ACHN (cell line): ENCODE data around the gene RAD9A.

Source experiments
- DNase-seq: peaks from one replicate; pipeline ENCODE4 v3.0.0-alpha.2; 2015
- in situ Hi-C: cut with HindIII; loops from 2 replicates; pipeline ENCODE4 v1.10.0; 2017; ENCODE audit warnings: low sequenced_read_pairs, low pct_ligation_motif_present, low pct_unique_long_range_greater_than_20kb

The RAD9A gene

DNA sequence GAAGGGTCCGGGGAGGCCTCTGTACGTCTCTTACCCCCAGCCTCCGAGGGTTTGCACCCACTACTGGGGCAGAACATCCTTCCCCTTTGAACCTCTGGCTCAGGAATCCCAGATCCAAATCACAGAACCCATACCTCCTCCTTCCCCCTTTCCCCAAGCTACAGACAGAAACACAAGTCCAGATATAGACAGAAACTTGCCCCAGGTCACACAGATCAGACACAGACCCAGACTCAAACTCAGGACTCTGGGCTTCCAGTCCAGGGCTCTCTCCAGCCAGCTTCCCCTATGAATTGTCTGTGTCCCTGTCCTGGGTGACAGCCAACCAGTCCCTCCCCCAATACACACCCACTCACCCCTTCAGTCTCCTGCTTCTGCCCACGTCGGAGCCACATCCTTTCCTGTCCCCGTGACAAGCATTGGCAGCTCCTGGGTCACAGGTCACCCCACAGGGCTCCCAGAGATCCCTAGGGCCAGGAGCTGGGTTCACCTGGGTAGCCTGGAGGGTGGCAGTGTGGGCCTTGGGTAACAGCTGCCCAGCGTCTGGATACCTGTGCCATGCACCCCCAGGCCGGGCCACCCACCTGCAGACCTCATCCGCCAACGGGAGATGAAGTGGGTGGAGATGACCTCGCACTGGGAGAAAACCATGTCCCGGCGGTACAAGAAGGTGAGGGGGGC is 12.9 kb downstream of the RAD9A start:
- in situ Hi-C loops: no loop called here
- no peak for DNase-seq

DNA sequence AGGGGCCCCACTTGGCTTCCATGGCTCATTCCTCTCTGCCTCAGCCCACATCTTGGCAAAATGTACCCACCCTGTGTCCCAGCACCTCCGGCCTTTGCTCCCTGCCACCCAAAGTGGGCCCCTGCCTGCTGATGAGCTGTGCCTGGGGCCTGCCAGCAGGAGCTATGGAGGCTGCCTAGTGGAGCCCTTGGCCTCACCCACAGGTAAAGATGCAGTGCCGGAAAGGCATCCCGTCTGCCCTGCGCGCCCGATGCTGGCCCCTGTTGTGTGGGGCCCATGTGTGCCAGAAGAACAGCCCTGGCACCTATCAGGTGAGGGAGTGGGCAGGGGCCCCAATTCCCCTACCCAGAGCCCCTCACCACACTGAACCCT is 13.4 kb downstream of the RAD9A start:
- in situ Hi-C loops: no loop called here
- DNase-seq: no peak

DNA sequence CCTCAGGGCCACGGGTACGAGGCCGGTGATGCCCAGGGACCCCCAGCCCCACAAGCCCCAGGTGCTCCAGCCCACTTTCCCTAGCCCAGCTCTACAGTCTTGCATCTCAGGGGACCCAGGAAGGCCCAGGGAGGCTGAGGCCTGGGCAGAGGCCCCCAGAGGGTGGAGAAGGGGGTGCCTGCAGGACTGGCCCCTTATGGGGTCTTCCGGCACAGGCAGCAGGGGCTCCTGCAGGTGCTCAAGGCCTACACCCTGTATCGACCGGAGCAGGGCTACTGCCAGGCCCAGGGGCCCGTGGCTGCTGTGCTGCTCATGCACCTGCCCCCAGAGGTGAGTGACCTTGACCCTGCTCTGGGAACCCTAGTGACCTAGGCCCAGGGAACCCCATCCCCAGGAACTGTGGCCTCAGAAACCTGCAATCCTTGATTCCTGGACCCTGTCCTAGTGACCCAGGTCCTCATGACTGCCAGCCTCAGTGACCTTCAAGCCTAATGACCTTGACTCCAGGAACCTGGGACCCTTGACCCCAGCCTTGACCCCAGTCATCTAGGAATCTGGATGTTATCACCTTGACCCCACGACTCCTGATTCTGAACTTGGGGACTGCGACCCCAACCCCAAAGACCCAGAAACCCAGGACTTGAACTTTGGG is 14.0 kb downstream of the RAD9A start:
- DNase-seq: no peak
- in situ Hi-C loops: no loop called here

DNA sequence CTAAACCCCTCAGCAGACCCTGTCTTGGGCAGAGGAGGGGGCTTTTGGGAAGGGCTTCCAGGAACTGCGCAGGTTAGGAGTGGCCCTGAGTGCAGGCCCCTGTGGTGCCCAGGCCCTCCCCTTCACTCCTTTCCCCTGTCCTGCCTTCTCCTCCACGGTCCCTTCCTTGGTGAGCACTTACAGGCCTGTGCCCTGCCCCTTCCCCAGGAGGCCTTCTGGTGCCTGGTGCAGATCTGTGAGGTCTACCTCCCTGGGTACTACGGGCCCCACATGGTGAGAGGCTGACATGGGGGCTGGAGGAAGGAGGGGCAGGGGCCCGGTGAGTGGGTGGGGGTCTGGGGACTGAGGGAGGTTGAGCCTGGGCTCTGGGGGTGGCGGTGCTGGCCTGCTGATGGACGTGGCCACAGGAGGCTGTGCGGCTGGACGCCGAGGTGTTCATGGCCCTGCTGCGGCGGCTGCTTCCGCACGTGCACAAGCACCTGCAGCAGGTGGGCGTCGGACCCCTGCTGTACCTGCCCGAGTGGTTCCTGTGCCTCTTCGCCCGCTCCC is 14.7 kb downstream of the RAD9A start:
- DNase-seq: no peak
- in situ Hi-C loops: no loop called here

GRCh38 chr11:67406969-67407687 is 15.3 kb downstream of the RAD9A start:
- in situ Hi-C loops: no loop called here
- no peak for DNase-seq

DNA sequence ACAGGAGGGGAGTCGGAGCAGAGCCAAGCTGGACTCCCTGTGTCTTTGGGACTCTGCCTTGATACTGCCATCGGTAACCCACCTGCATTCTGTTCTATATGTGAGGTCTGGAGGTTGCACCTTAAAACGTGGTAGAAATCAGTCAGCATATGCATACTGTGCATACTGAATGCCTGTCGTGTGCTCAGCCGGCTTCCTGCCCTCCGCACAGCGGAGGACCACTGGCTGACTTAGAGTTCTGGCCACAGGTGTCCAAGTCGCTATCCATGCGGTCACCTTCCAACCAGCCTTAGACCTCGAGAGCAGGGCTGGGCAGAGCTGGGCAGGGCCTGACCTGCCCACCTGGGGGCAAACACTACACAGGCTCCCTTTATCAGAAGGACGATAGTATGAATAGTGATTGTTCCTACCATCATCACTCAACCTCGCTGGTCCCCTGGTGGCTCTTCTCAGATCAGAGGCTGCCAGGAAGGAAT is 15.9 kb downstream of the RAD9A start:
- DNase-seq: no peak
- in situ Hi-C loops: no loop called here

DNA sequence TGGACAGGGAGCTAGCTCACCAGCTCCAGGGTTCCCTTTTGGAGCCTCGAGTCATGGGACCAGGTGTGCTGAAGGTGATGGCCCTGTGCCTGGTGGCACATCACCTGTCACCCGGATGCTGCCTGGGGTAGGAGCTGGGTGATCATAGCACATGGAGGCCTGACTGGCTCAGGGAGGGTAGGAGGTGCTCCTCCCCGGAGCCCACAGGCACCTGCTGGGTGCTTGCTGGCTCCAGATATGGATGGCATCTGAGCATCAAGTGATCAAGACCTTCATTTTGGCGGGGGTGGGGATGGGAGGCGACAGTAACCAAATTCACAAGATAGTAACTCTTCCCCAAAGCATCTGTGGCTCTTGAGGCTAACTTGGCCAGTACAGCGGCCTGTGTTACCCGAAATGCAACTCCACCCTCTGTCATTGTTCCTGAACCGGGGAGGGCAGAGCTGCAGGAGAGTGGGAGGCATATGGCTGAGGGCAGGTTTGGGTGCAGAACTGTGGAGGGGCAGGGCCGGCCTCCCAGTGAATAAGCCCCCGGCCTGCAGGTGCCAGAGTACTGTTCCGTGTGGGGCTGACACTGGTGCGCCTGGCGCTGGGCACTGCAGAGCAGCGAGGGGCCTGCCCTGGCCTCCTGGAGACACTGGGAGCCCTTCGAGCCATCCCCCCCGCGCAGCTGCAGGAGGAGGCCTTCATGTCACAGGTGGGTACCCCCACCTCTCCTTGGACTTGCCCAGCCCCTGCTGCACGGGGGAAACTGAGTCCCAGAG is 16.8 kb downstream of the RAD9A start:
- no peak for DNase-seq
- in situ Hi-C loops: no loop called here

DNA sequence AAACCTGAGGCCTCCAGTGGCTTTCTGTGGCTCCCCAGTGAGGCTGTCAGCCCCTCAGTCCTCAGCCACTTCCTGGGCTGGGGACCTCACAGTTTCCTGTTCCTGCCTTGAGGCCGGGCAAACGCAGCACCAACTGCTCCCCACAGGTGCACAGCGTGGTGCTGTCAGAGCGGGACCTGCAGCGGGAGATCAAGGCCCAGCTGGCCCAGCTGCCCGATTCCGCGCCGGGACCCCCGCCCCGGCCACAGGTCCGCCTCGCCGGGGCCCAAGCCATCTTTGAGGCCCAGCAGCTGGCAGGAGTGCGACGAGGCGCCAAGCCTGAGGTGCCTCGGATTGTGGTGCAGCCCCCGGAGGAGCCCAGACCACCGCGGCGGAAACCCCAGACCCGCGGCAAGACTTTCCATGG is 17.5 kb downstream of the RAD9A start:
- no peak for DNase-seq
- in situ Hi-C loops: no loop called here

GRCh38 chr11:67409781-67410368 is 18.1 kb downstream of the RAD9A start:
- in situ Hi-C loops: no loop called here

GRCh38 chr11:67410369-67410831 is 18.6 kb downstream of the RAD9A start:
- DNase-seq: no peak
- in situ Hi-C loops: no loop called here

More at GRCh38 chr11:67409781-67410368, 18.1 kb downstream of the RAD9A start:
- no peak for DNase-seq

DNA sequence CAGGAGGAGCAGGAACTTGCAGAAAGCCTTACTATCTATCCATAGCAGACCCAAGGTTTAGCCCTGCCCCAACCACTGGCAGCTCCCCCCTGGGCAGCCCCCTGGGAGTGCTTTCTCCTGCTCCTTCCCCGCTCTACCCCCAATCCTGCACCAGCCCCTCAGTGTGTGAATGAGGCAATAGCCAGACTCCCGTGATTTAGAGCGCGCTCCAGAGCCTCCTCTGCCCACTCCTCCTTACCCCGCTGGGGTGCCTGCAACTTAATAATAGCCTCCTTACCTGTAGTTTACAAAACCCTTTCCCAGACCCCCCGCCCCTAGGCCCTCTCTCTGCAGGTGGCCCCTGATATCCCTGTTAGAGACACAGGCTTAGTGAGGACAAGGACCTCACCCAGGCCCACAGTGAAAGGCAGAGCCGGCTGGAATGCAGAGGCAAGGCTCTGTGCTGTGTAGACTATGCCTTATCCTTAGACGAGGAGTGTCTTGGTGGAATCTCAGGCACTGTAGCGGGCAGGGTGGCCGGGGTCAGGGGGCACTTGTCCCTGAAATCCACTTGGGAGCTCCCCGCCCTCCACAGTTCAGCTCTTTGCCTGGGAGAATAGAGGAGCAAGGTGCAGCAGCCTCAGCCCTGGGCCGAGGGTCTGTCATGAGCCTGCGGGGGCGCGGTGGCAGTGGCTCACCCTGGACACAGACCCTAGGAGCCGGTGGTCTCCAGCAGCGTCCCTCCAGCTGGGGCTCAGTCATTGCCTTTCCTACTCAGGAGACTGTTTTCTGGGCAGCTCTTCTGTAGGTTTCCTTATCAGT is 19.4 kb downstream of the RAD9A start:
- DNase-seq: no peak
- in situ Hi-C loops: no loop called here

DNA sequence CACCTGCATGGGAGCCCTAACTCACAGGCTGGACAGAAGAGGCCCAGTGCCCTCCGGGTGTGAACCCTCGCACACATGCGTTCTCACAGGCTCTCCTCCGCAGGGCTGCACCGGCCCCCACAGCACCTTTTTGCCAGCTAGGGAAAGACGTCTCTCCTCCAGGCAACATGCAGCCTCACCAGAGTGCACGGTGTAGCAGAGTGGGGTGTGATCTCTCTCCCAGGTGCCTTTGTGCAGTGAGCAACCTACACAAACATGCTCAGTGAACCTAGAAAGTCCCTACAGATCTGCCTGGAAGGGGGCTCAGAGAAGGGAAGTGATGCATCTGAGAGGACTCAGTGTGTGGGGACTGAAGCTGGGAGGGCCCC is 20.0 kb downstream of the RAD9A start:
- DNase-seq: no peak
- in situ Hi-C loops: no loop called here

DNA sequence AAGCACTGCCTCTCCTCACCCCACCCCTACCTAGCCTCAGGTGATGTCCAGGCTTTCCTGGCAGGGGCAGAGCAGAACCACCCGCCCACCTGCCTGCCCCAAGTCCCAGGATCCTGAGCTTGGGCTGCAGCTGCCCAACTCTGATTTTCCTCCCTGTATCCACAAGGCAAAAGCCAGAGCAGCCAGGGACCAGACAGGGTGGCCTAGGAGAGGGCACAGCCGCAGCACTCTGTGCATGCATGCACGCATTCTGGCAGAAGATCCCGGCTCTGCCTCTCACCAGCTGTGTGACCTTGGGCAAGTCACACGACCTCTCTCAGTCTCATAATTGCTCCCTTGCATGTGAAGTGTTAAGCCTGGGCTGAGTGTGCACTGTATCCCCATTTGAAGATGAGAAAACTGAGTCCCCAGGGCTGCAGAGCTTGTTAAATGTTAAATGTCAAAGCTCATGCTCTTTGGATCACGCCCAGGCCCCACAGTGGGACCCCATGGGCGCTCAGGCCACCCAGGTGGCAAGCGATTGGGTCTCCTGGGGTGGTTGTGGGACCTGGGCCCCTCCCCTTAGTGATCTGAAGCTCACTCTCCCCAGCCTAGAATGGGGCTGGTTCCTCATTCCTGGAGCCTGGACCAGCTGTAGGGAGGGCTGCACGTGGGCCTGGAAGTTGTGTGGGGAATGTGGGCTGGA is 20.9 kb downstream of the RAD9A start:
- no peak for DNase-seq
- in situ Hi-C loops: no loop called here

GRCh38 chr11:67413266-67413849 is 21.6 kb downstream of the RAD9A start:
- no peak for DNase-seq
- in situ Hi-C loops: no loop called here

DNA sequence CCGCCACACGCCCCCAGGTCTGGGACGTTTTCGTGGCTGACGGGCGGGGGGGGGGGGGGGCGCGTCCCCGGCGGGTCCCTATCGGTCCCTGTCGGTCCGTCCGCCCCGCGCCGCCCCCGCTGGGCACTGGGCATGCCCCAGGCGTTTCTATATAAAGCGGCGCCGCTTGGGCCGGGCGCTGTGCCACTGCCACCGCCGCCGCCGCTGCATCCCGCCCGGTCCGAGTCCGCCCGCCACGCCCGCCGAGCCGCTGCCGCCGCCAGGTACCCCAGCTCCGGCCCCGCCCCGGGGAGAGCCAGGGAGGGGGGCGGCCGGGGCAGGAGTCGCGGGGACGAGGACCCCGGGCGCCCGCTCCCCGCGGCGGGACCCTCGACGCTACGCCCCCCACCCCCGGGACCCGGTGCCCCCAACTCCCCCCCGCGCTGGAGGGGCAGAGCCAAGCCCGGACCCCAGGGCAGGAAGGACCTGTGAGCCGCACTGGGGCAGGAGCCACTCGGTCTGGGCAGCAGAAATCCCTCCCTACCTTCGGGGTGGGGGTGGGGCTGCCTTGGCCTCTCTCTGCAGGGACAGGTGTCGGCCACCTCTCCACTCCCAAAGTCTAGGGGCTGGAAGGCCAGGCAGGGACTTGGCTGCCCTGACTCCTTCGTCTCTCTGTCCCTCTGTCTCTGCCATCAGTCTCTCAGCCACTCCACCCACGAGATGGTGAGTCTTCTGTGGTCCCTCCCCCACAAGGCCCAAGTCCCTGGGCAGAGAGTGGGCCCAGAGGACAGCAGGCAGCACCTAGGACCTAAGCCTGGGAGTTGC is 23.9 kb downstream of the RAD9A start, which contains the start of gene CARNS1:
Gene CARNS1 (plus strand): TSS at position 178 of the 804 bp plus-strand sequence. CDS start 522 bp downstream, at position 700.
- in situ Hi-C loops: no loop called here
- no peak for DNase-seq
